Colonic mucosa (tissue), 4 donors: Measurements from ENCODE around the gene GABBR2. TPM values are rescaled to one million over a fixed set of nuclear protein-coding genes. Genes with fewer than 3 reads are reported as not detected.

Source experiments
- DNase-seq: peaks from one replicate; pipeline ENCODE4 v3.0.0-alpha.2; 2020
- H3K27ac ChIP-seq: fragments of 200-600 bp; one replicate; pipeline ENCODE4 v1.8.0; 2021
- H3K27me3 ChIP-seq: fragments of 200-600 bp; one replicate; pipeline ENCODE4 v1.8.0; 2021
- H3K36me3 ChIP-seq: fragments of 200-600 bp; one replicate; pipeline ENCODE4 v1.8.0; 2021
- H3K4me1 ChIP-seq: fragments of 200-600 bp; one replicate; pipeline ENCODE4 v1.8.0; 2021; ENCODE audit warnings: mild to moderate bottlenecking
- H3K4me3 ChIP-seq: fragments of 200-600 bp; one replicate; pipeline ENCODE4 v1.8.0; 2021
- H3K9ac ChIP-seq, 2 donors: one replicate each; pipeline ENCODE4 v1.7.0; 2013; ENCODE audit warnings: control low read depth in 2 of 2, low read depth in 2 of 2, low read length in 2 of 2
- H3K9me3 ChIP-seq: fragments of 200-600 bp; one replicate; pipeline ENCODE4 v1.8.0; 2021
- CTCF ChIP-seq: fragments of 200-600 bp; IDR thresholded peaks from one replicate; pipeline ENCODE4 v1.8.0; 2022; ENCODE audit warnings: antibody characterized with exemption, mild to moderate bottlenecking
- intact Hi-C: fragments of 100-400 bp; cut with DNase I; formaldehyde crosslinking; loops from one replicate; pipeline ENCODE4 v1.14.1; 2022
- total RNA-seq, 2 donors: library from RNA; stranded (reverse); fragmentation: NEBNext Ultra II Directional in 1 of 2; extraction: Animal tissue kit (Norgen Biotek cat#: 25700) in 1 of 2; gene quantifications; one replicate each; pipeline ENCODE4 v1.2.1, GENCODE V29; 2021
- donor health status: healthy.
- donor health status: DM: no; HTN: no; CAD: no.
- donor health status: DM: no; HTN: no; CAD: no.

The GABBR2 gene
- total RNA-seq, 2 donors from 2014 or later: 0.05 TPM; not detected in 1

GRCh38 chr9:98324801-98325200 is 383.9 kb downstream of the GABBR2 start:
- Histone ChIP-seq H3K27ac (no peak overlapping the region), H3K4me1 (no peaks in the 10 kb centered on the region), H3K36me3 (no peaks in the 10 kb centered on the region), H3K4me3 (no peak overlapping the region), H3K27me3 (no peaks in the 10 kb centered on the region), H3K9ac (no peak overlapping the region), H3K9me3 (no peaks in the 10 kb centered on the region)
- TF ChIP-seq CTCF: no peak
- intact Hi-C loops: no loop called here
- no peak for DNase-seq

DNA sequence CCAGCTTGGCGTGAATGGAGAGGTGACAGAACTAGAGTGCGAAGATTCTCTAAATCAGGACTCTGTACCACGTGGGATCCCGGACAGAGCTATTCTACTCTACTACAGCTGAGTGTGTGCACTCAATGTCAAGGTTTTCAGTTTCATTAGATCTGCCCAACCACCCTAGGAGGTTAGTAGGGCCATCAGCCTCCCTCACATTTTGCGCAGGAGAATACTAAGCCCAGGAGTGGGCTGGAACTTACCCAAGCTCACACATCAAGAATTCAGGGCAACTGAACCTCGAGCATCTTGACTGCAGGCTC is 385.0 kb downstream of the GABBR2 start:
- DNase-seq: no peak
- H3K4me3 ChIP-seq: no peak overlapping the region
- no peaks in the 10 kb centered on the region for H3K9me3 ChIP-seq
- no peak overlapping the region for H3K9ac ChIP-seq
- intact Hi-C loops: no loop called here
- H3K27me3 ChIP-seq: no peaks in the 10 kb centered on the region
- TF ChIP-seq CTCF: no peak
- H3K27ac ChIP-seq: no peak overlapping the region
- H3K4me1 ChIP-seq: no peaks in the 10 kb centered on the region
- H3K36me3 ChIP-seq: no peaks in the 10 kb centered on the region

DNA sequence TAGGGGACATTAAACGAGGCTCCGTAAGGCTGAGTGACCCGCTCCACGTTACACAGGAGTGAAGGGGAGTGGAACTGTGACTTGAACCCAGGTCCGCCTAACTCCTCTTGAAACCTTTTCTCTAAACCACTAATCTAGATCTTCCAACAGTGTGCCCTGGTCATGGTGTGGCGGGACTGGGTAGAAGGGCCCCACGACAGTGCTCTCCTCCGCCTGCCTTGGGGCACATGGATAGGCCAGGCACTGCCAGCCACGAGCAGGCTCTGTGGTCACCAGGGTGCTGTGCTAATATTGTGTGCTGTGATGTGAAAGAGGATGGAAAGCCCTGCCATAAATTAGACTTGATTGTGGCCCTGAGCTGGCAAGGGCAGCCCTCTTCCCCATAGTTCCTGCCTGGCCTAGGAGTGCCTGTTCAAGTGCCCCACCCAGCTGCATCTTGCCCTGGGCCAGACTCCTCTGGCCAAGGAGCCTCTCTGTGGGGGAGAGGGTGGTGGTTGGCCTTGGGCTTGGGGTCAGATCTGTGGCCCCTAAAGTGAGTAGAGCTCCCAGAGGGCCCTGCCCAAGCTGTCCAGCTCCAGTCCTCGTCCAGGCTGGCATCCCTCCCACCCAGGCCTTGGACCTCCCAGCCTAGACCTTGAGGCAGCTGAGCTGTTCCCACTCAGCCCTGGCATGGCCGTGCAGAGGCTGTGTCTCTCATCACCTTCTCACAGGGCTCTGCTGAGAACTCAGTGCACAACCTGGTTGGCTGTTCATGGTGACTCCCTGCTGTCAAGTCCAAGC is 385.5 kb downstream of the GABBR2 start:
- Histone ChIP-seq H3K9me3 (no peaks in the 10 kb centered on the region), H3K36me3 (no peaks in the 10 kb centered on the region), H3K27ac (no peak overlapping the region), H3K9ac (no peak overlapping the region), H3K27me3 (no peaks in the 10 kb centered on the region), H3K4me1 (no peaks in the 10 kb centered on the region), H3K4me3 (no peak overlapping the region)
- no peak for TF ChIP-seq CTCF
- intact Hi-C loops: no loop called here
- no peak for DNase-seq

DNA sequence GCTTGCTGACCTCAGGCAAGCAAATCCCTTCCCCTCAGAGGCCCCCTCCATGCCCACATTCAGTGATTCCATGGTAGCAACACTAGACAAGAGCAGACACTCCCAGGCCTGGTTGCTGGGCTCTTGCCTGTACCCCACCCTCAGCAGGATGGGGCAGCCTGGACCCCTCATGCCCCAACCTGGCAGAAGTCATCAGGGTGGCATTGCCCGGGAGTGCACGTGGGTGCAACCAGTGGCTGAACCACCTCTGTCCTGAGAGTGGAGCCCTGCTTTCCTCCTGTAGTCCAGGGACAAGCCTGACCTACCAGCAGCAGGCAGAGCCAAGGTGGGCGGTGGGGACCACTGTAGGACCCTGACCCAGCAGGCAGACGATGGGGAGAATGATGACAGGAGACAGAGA is 387.5 kb downstream of the GABBR2 start:
- Histone ChIP-seq H3K27me3 (no peaks in the 10 kb centered on the region), H3K4me1 (no peaks in the 10 kb centered on the region), H3K4me3 (no peak overlapping the region), H3K9me3 (no peaks in the 10 kb centered on the region), H3K36me3 (no peaks in the 10 kb centered on the region), H3K9ac (no peak overlapping the region), H3K27ac (no peak overlapping the region)
- intact Hi-C loops: no loop called here
- no peak for TF ChIP-seq CTCF
- no peak for DNase-seq

GRCh38 chr9:98318834-98319478 is 389.8 kb downstream of the GABBR2 start:
- H3K36me3 ChIP-seq: no peaks in the 10 kb centered on the region
- no peaks in the 10 kb centered on the region for H3K4me1 ChIP-seq
- H3K27me3 ChIP-seq: no peaks in the 10 kb centered on the region
- DNase-seq: no peak
- no peak overlapping the region for H3K9ac ChIP-seq
- no peaks in the 10 kb centered on the region for H3K9me3 ChIP-seq
- no peak for TF ChIP-seq CTCF
- H3K4me3 ChIP-seq: no peak overlapping the region
- intact Hi-C loops: loop anchor here (5.0 kb wide), 2 partner anchors 458 to 473 kb away; no protein-coding TSS in a partner anchor
- H3K27ac ChIP-seq: no peak overlapping the region
